ENCODE data around the gene EIF6.

The EIF6 gene

GRCh38 chr20:35314816-35315631, 30.5 kb upstream of the EIF6 start:
- no peaks in the 10 kb centered on the region for H3K27me3 ChIP-seq (ENCODE audit: insufficient read depth, low read depth)
- H3K27ac ChIP-seq: no peak overlapping the region
- H3K9ac ChIP-seq: no peak overlapping the region
- no peak overlapping the region for H3K4me3 ChIP-seq (IDR thresholded peaks at IDR 0.05; ENCODE audit: insufficient read depth, low read depth, low read length)
- no peak overlapping the region for H3K4me2 ChIP-seq
- no peak overlapping the region for H2AFZ ChIP-seq (ENCODE audit: low read depth)
- peaks cover 24% of the 10 kb centered on the region for H3K4me1 ChIP-seq (ENCODE audit: low read depth, poor library complexity, severe bottlenecking)
- TF ChIP-seq CTCF (conservative IDR thresholded peaks at IDR 0.05; ENCODE audit: low read depth, low read length): no peak
- H3K79me2 ChIP-seq (ENCODE audit: insufficient read depth, low read depth): no peaks in the 10 kb centered on the region
- no peaks in the 10 kb centered on the region for H3K36me3 ChIP-seq (ENCODE audit: insufficient read depth)
- H4K20me1 ChIP-seq (ENCODE audit: insufficient read depth): no peaks in the 10 kb centered on the region

- Histone ChIP-seq H3K4me3 (IDR thresholded peaks at IDR 0.05; ENCODE audit: insufficient read depth, low read depth, low read length) (no peak overlapping the region), H3K27me3 (ENCODE audit: insufficient read depth, low read depth) (no peaks in the 10 kb centered on the region), H3K9ac (no peak overlapping the region), H2AFZ (ENCODE audit: low read depth) (no peak overlapping the region), H3K36me3 (ENCODE audit: insufficient read depth) (no peaks in the 10 kb centered on the region), H3K27ac (no peak overlapping the region), H3K4me1 (ENCODE audit: low read depth, poor library complexity, severe bottlenecking) (peaks cover 24% of the 10 kb centered on the region), H4K20me1 (ENCODE audit: insufficient read depth) (no peaks in the 10 kb centered on the region), H3K79me2 (ENCODE audit: insufficient read depth, low read depth) (no peaks in the 10 kb centered on the region), H3K4me2 (no peak overlapping the region)
- no peak for TF ChIP-seq CTCF (conservative IDR thresholded peaks at IDR 0.05; ENCODE audit: low read depth, low read length)
Observed at GRCh38 chr20:35312318-35312717, 27.7 kb upstream of the EIF6 start.

- Histone ChIP-seq H3K4me2 (no peak overlapping the region), H3K36me3 (ENCODE audit: insufficient read depth) (no peaks in the 10 kb centered on the region), H3K27ac (no peak overlapping the region), H4K20me1 (ENCODE audit: insufficient read depth) (no peaks in the 10 kb centered on the region), H3K9ac (no peak overlapping the region), H3K79me2 (ENCODE audit: insufficient read depth, low read depth) (no peaks in the 10 kb centered on the region), H3K4me3 (IDR thresholded peaks at IDR 0.05; ENCODE audit: insufficient read depth, low read depth, low read length) (no peak overlapping the region), H3K4me1 (ENCODE audit: low read depth, poor library complexity, severe bottlenecking) (peaks cover 24% of the 10 kb centered on the region), H2AFZ (ENCODE audit: low read depth) (no peak overlapping the region), H3K27me3 (ENCODE audit: insufficient read depth, low read depth) (no peaks in the 10 kb centered on the region)
- no peak for TF ChIP-seq CTCF (conservative IDR thresholded peaks at IDR 0.05; ENCODE audit: low read depth, low read length)
Observed at GRCh38 chr20:35311822-35312221, 27.2 kb upstream of the EIF6 start.

- Histone ChIP-seq H3K79me2 (ENCODE audit: insufficient read depth, low read depth) (no peaks in the 10 kb centered on the region), H3K36me3 (ENCODE audit: insufficient read depth) (no peaks in the 10 kb centered on the region), H3K4me1 (ENCODE audit: low read depth, poor library complexity, severe bottlenecking) (peaks cover 24% of the 10 kb centered on the region), H3K27me3 (ENCODE audit: insufficient read depth, low read depth) (no peaks in the 10 kb centered on the region), H3K4me3 (IDR thresholded peaks at IDR 0.05; ENCODE audit: insufficient read depth, low read depth, low read length) (no peak overlapping the region), H2AFZ (ENCODE audit: low read depth) (no peak overlapping the region), H3K4me2 (no peak overlapping the region), H3K27ac (no peak overlapping the region), H3K9ac (no peak overlapping the region), H4K20me1 (ENCODE audit: insufficient read depth) (no peaks in the 10 kb centered on the region)
- no peak for TF ChIP-seq CTCF (conservative IDR thresholded peaks at IDR 0.05; ENCODE audit: low read depth, low read length)
Observed at GRCh38 chr20:35311409-35311808, 26.8 kb upstream of the EIF6 start.

All from KMS-11 (cell line).